AG04450 (cell line): ENCODE results near the gene RTTN. TPM values are rescaled to one million over a fixed set of nuclear protein-coding genes. Genes with fewer than 3 reads are reported as not detected.

Source experiments
- CTCF ChIA-PET: fragments of 300-600, 350-600 bp; formaldehyde crosslinking; extraction: SDS; loops from one replicate; lab custom pipeline; 2022; ENCODE audit warnings: antibody characterized with exemption, inconsistent platforms; lab: Charles Lee
- POLR2A ChIA-PET: fragments of 350-600 bp; formaldehyde crosslinking; extraction: SDS; loops from one replicate; lab custom pipeline; 2021; ENCODE audit warnings: antibody characterized with exemption, inconsistent platforms; lab: Yijun Ruan, JAX
- DNase-seq: peaks from one replicate; pipeline ENCODE4 v3.0.0-alpha.2; 2011; ENCODE audit warnings: low read depth, low spot score
- H3K27ac ChIP-seq: one replicate; pipeline ENCODE4 v1.5.1; 2012; ENCODE audit warnings: low read depth, low read length, control low read depth
- H3K27me3 ChIP-seq: one replicate; pipeline ENCODE4 v1.6.0; 2012; ENCODE audit warnings: low read length; ENCODE audit not compliant: control insufficient read depth, insufficient read depth
- H3K4me3 ChIP-seq: 2 replicates; pipeline ENCODE4 v1.5.1; 2011; ENCODE audit warnings: mild to moderate bottlenecking, low read depth, low read length, control low read depth
- H3K9me3 ChIP-seq: 2 replicates; pipeline ENCODE4 v1.5.1; 2012; ENCODE audit warnings: low read length; ENCODE audit not compliant: control insufficient read depth, insufficient read depth
- CTCF ChIP-seq: IDR thresholded peaks from 2 replicates; pipeline ENCODE4 v1.5.1; 2011; ENCODE audit warnings: low read depth, low read length, control low read depth, inconsistent platforms
- polyA plus RNA-seq: library from polyadenylated mRNA; depleted of rRNA; stranded (reverse); fragments of >200 nt; gene quantifications from 2 replicates; pipeline ENCODE4 v1.2.3, GENCODE V29; 2011

RTTN gene
- polyA plus RNA-seq, 1 experiment = 4.6 TPM

- TF ChIP-seq CTCF = no peak
- Histone ChIP-seq H3K4me3 (no peak overlapping the region), H3K27me3 (no peaks in the 10 kb centered on the region), H3K9me3 (no peaks in the 10 kb centered on the region), H3K27ac (no peak overlapping the region)
- no peak for DNase-seq
- POLR2A ChIA-PET = no interaction called here
- CTCF ChIA-PET = no interaction called here
These were observed 208.3 kb downstream of the RTTN start for GRCh38 chr18:69996951-69997798.

GRCh38 chr18:69996417-69996816 lies 209.1 kb downstream of the RTTN start:
- Histone ChIP-seq H3K27ac (no peak overlapping the region), H3K4me3 (no peak overlapping the region), H3K27me3 (no peaks in the 10 kb centered on the region), H3K9me3 (no peaks in the 10 kb centered on the region)
- ChIA-PET CTCF (interaction anchor here (0.6 to 0.7 kb wide), 2 partner anchors 10 to 527 kb away, joined by 5 read pairs; no protein-coding TSS in a partner anchor), POLR2A (no interaction called here)
- DNase-seq = no peak
- TF ChIP-seq CTCF = no peak

- CTCF ChIA-PET = interaction anchor here (0.7 kb wide), 1 partner anchor 526 kb away, joined by 5 read pairs; no protein-coding TSS in a partner anchor
- POLR2A ChIA-PET = no interaction called here
- Histone ChIP-seq H3K27me3 (no peaks in the 10 kb centered on the region), H3K9me3 (no peaks in the 10 kb centered on the region), H3K4me3 (no peak overlapping the region), H3K27ac (no peak overlapping the region)
- no peak for TF ChIP-seq CTCF
- no peak for DNase-seq
These were observed 209.7 kb downstream of the RTTN start for GRCh38 chr18:69995774-69996173.

GRCh38 chr18:69992776-69993175 lies 212.7 kb downstream of the RTTN start:
- CTCF ChIA-PET = no interaction called here
- TF ChIP-seq CTCF = no peak

GRCh38 chr18:69987870-69988269 lies 217.6 kb downstream of the RTTN start:
- CTCF ChIA-PET = no interaction called here

More at GRCh38 chr18:69992776-69993175, 212.7 kb downstream of the RTTN start:
- DNase-seq = no peak
- Histone ChIP-seq H3K27ac (no peak overlapping the region), H3K4me3 (no peak overlapping the region), H3K9me3 (no peaks in the 10 kb centered on the region), H3K27me3 (no peaks in the 10 kb centered on the region)
- POLR2A ChIA-PET = no interaction called here

More at GRCh38 chr18:69987870-69988269, 217.6 kb downstream of the RTTN start:
- H3K27me3 ChIP-seq = no peaks in the 10 kb centered on the region
- no peak for DNase-seq
- POLR2A ChIA-PET = no interaction called here
- H3K4me3 ChIP-seq = no peak overlapping the region
- H3K27ac ChIP-seq = no peak overlapping the region
- no peak for TF ChIP-seq CTCF
- H3K9me3 ChIP-seq = no peaks in the 10 kb centered on the region
